Endothelial cell of umbilical vein (primary cell): ENCODE data around the gene PEAK3. TPM values are rescaled to one million over a fixed set of nuclear protein-coding genes. Genes with fewer than 3 reads are reported as not detected.

Experiments
- BruUV-seq: library from RNA; stranded (reverse); fragments of 400-500 nt; replicated peaks from 2 replicates; lab custom pipeline; 2021; lab: Mats Ljungman, UMichigan
- CTCF ChIA-PET: fragments of 300-600, 350-600 bp; sonication (Branson Sonifier 250); formaldehyde crosslinking; loops from one replicate; lab custom pipeline; 2021; ENCODE audit warnings: antibody characterized with exemption, inconsistent platforms; lab: Charles Lee
- POLR2A ChIA-PET: fragments of 300-600, 350-600 bp; sonication (Branson Sonifier 250); formaldehyde crosslinking; loops from one replicate; lab custom pipeline; 2021; ENCODE audit warnings: antibody characterized with exemption, inconsistent platforms; lab: Charles Lee
- DNase-seq: peaks from one replicate; pipeline ENCODE4 v3.0.0-alpha.2; 2011; ENCODE audit warnings: low read depth, low spot score
- FAIRE-seq: peaks from 2 replicates; lab custom pipeline; 2011; peaks lifted over from hg19 to GRCh38; lab: Jason Lieb, UNC
- H2AFZ ChIP-seq: 2 replicates; pipeline ENCODE4 v1.6.0; 2012; ENCODE audit warnings: low read depth, low read length, control low read depth, inconsistent platforms
- H3K27ac ChIP-seq: 2 replicates; pipeline ENCODE4 v1.5.1; 2011; ENCODE audit warnings: low read depth, mild to moderate bottlenecking, control low read depth, low read length, moderate library complexity; ENCODE audit not compliant: insufficient read depth
- H3K27me3 ChIP-seq, 2 experiments: 2 replicates each; pipeline versions ENCODE4 v1.6.0 to v1.6.1; 2011; ENCODE audit warnings: low read length in 2 of 2, mixed read lengths in 1 of 2; ENCODE audit not compliant: control insufficient read depth in 2 of 2, insufficient read depth in 2 of 2
- H3K36me3 ChIP-seq, 2 experiments: 2 replicates in 1 of 2; 3 replicates in 1 of 2; pipeline ENCODE4 v1.5.1; 2011; ENCODE audit warnings: low read length in 2 of 2, mild to moderate bottlenecking in 1 of 2, moderate library complexity in 1 of 2; ENCODE audit not compliant: control insufficient read depth in 2 of 2, insufficient read depth in 2 of 2; ENCODE audit errors: extremely low read depth in 1 of 2
- H3K4me1 ChIP-seq: 3 replicates; pipeline ENCODE4 v1.5.1; 2011; ENCODE audit warnings: mild to moderate bottlenecking, low read length; ENCODE audit not compliant: control insufficient read depth, insufficient read depth; ENCODE audit errors: extremely low read depth
- H3K4me2 ChIP-seq: 2 replicates; pipeline ENCODE4 v1.6.1; 2011; ENCODE audit warnings: low read length, control low read depth, mixed read lengths; ENCODE audit not compliant: insufficient read depth
- H3K4me3 ChIP-seq, 3 experiments: fragments of 200-600 bp in 1 of 3; sonication (generic), shearing (Covaris generic) in 1 of 3; replicated peaks in 1 of 3; 2 replicates each; pipeline ENCODE4 v1.5.1; 2011 to 2016; ENCODE audit warnings: control low read depth in 3 of 3, low read length in 3 of 3, mild to moderate bottlenecking in 2 of 3, inconsistent platforms in 1 of 3, low read depth in 1 of 3, moderate library complexity in 1 of 3; ENCODE audit not compliant: insufficient read depth in 1 of 3
- H3K79me2 ChIP-seq: 2 replicates; pipeline ENCODE4 v1.6.0; 2012; ENCODE audit warnings: low read length, inconsistent platforms; ENCODE audit not compliant: control insufficient read depth, insufficient read depth
- H3K9ac ChIP-seq: replicated peaks from 2 replicates; pipeline ENCODE3; 2011; ENCODE audit warnings: low read length, control low read depth; ENCODE audit not compliant: insufficient read depth; ENCODE audit errors: extremely low read depth
- H3K9me1 ChIP-seq: replicated peaks from 3 replicates; pipeline ENCODE4 v1.6.0; 2011; ENCODE audit warnings: mild to moderate bottlenecking, low read length; ENCODE audit not compliant: control insufficient read depth, insufficient read depth; ENCODE audit errors: extremely low read depth
- H3K9me3 ChIP-seq: replicated peaks from 2 replicates; pipeline ENCODE4 v1.5.1; 2012; ENCODE audit warnings: low read length, inconsistent platforms; ENCODE audit not compliant: control insufficient read depth, insufficient read depth
- H4K20me1 ChIP-seq: replicated peaks from 2 replicates; pipeline ENCODE3; 2011; ENCODE audit warnings: mild to moderate bottlenecking, low read length; ENCODE audit not compliant: control insufficient read depth, insufficient read depth; ENCODE audit errors: extremely low read depth
- CTCF ChIP-seq, 2 donors: IDR thresholded peaks; 1 replicate in 1 of 2; 2 replicates in 1 of 2; pipeline ENCODE4 v1.5.1; 2011; ENCODE audit warnings: low read length in 2 of 2, mild to moderate bottlenecking in 2 of 2, moderate library complexity in 2 of 2, control low read depth in 1 of 2, inconsistent platforms in 1 of 2, low read depth in 1 of 2; ENCODE audit not compliant: insufficient read depth in 1 of 2; ENCODE audit errors: extremely low read depth in 1 of 2
- EZH2 ChIP-seq: IDR thresholded peaks from 2 replicates; pipeline ENCODE4 v1.6.1; 2012; ENCODE audit warnings: borderline replicate concordance, low read depth, mild to moderate bottlenecking, moderate library complexity, low read length, inconsistent platforms; ENCODE audit not compliant: severe bottlenecking
- FOS ChIP-seq: IDR thresholded peaks from 2 replicates; pipeline ENCODE4 v1.6.1; 2011; ENCODE audit warnings: mild to moderate bottlenecking, low read length, moderate library complexity, borderline replicate concordance; ENCODE audit not compliant: insufficient read depth
- GATA2 ChIP-seq: IDR thresholded peaks from 2 replicates; pipeline ENCODE4 v1.7.0; 2011; ENCODE audit warnings: low read depth, mild to moderate bottlenecking, moderate library complexity, mixed read lengths, low read length; ENCODE audit not compliant: insufficient read length, insufficient read depth
- JUN ChIP-seq: IDR thresholded peaks from 2 replicates; pipeline ENCODE4 v1.6.1; 2011; ENCODE audit warnings: borderline replicate concordance, low read depth; ENCODE audit not compliant: insufficient read length, insufficient read depth
- MAX ChIP-seq: IDR thresholded peaks from 2 replicates; pipeline ENCODE4 v1.6.1; 2011; ENCODE audit not compliant: insufficient read depth, insufficient read length
- MYC ChIP-seq: IDR thresholded peaks from one replicate; pipeline ENCODE4 v1.6.1; 2011; ENCODE audit warnings: mild to moderate bottlenecking, low read depth, low read length
- POLR2A ChIP-seq: IDR thresholded peaks from 2 replicates; pipeline ENCODE4 v1.6.1; 2012; ENCODE audit warnings: low read depth, mild to moderate bottlenecking, control low read depth, low read length
- POLR2AphosphoS5 ChIP-seq: IDR thresholded peaks from 2 replicates; pipeline ENCODE4 v1.6.1; 2012; ENCODE audit warnings: low read depth, mild to moderate bottlenecking, control low read depth, low read length, moderate library complexity; ENCODE audit not compliant: insufficient read depth
- dilution Hi-C: fragments of 300-500 bp; cut with MboI; formaldehyde crosslinking; loops from one replicate; pipeline ENCODE4 v1.15.0; 2019; ENCODE audit warnings: low sequenced_read_pairs; ENCODE audit not compliant: extremely low pct_ligation_motif_present
- intact Hi-C: fragments of 100-400 bp; cut with micrococcal nuclease; formaldehyde crosslinking; loops from one replicate; pipeline ENCODE4 v1.10.0; 2022
- polyA plus RNA-seq, 4 experiments: library from polyadenylated mRNA; depleted of rRNA in 3 of 4; stranded (reverse) in 3 of 4; unstranded in 1 of 4; fragments of >200 nt; gene quantifications; 2 replicates each; pipeline versions ENCODE4 v1.2.1 to v1.2.3, GENCODE V29; 2011 to 2012; ENCODE audit warnings: missing spikeins in 1 of 4
- total RNA-seq: library from RNA; stranded (reverse); gene quantifications from 2 replicates; pipeline ENCODE4 v1.2.3, GENCODE V29; 2021

Gene PEAK3
- total and polyA plus RNA-seq, 2 donors (not counting 3 experiments of a cell fraction or from before 2014, with no cell fraction given): 0.03 TPM; not detected in 1

- Histone ChIP-seq H3K4me2 (no peak overlapping the region), H3K27ac (no peak overlapping the region), H2AFZ (no peak overlapping the region), H3K27me3 (peaks cover 8 to 27% of the 10 kb centered on the region in 2 experiments), H3K36me3 (no peaks in the 10 kb centered on the region), H4K20me1 (no peaks in the 10 kb centered on the region), H3K4me1 (no peaks in the 10 kb centered on the region), H3K79me2 (no peaks in the 10 kb centered on the region), H3K9me1 (no peaks in the 10 kb centered on the region), H3K9me3 (no peaks in the 10 kb centered on the region), H3K4me3 (no peak overlapping the region), H3K9ac (no peak overlapping the region)
- CTCF ChIA-PET: interaction anchor here (1.5 kb wide), 1 partner anchor 11 kb away, joined by 4 read pairs; no protein-coding TSS in a partner anchor
- intact Hi-C loops (no loop called here), dilution Hi-C loops (no loop called here)
- POLR2A ChIA-PET: interaction anchor here (0.7 kb wide), 1 partner anchor 23 kb away, joined by 3 read pairs; the partner anchor contains the start of genes LSM7 and SPPL2B
- DNase-seq (no peak), FAIRE-seq (no peak)
- no peak for TF ChIP-seq MAX
- no peak for TF ChIP-seq GATA2
- no peak for TF ChIP-seq POLR2A
- TF ChIP-seq POLR2AphosphoS5: no peak
- TF ChIP-seq FOS: no peak
- BruUV-seq: no TSS peak
These were observed 23.7 kb upstream of the PEAK3 start for GRCh38 chr19:2305452-2306280.

- FAIRE-seq: no peak
- ChIA-PET POLR2A (no interaction called here), CTCF (interaction anchor here (1.6 kb wide), 1 partner anchor 12 kb away, joined by 4 read pairs; no protein-coding TSS in a partner anchor)
- H3K4me1 ChIP-seq: no peaks in the 10 kb centered on the region
- dilution Hi-C loops (no loop called here), intact Hi-C loops (no loop called here)
- no peaks in the 10 kb centered on the region for H3K79me2 ChIP-seq
- BruUV-seq: no TSS peak
- H3K9ac ChIP-seq: no peak overlapping the region
- no peak for DNase-seq
- TF ChIP-seq EZH2 (no peak), CTCF (IDR thresholded peaks at IDR 0.05; ENCODE audit: extremely low read depth in 1 of 2, insufficient read depth in 1 of 2, low read depth in 1 of 2, low read length in 2 of 2) (no peak), POLR2AphosphoS5 (no peak), POLR2A (no peak), MAX (no peak), FOS (no peak), MYC (no peak), GATA2 (no peak), JUN (no peak)
- no peak overlapping the region for H3K27ac ChIP-seq
- peaks cover 8 to 18% of the 10 kb centered on the region in 2 experiments for H3K27me3 ChIP-seq
- no peaks in the 10 kb centered on the region for H4K20me1 ChIP-seq
- H3K9me3 ChIP-seq: no peaks in the 10 kb centered on the region
- no peaks in the 10 kb centered on the region for H3K9me1 ChIP-seq
- H3K36me3 ChIP-seq: no peaks in the 10 kb centered on the region
- H2AFZ ChIP-seq: no peak overlapping the region
- no peak overlapping the region for H3K4me3 ChIP-seq
- H3K4me2 ChIP-seq: no peak overlapping the region
These were observed 21.3 kb upstream of the PEAK3 start for GRCh38 chr19:2303211-2303798.
